ENCODE results near the gene USP6NL.

- TF ChIP-seq, protein P1, sequence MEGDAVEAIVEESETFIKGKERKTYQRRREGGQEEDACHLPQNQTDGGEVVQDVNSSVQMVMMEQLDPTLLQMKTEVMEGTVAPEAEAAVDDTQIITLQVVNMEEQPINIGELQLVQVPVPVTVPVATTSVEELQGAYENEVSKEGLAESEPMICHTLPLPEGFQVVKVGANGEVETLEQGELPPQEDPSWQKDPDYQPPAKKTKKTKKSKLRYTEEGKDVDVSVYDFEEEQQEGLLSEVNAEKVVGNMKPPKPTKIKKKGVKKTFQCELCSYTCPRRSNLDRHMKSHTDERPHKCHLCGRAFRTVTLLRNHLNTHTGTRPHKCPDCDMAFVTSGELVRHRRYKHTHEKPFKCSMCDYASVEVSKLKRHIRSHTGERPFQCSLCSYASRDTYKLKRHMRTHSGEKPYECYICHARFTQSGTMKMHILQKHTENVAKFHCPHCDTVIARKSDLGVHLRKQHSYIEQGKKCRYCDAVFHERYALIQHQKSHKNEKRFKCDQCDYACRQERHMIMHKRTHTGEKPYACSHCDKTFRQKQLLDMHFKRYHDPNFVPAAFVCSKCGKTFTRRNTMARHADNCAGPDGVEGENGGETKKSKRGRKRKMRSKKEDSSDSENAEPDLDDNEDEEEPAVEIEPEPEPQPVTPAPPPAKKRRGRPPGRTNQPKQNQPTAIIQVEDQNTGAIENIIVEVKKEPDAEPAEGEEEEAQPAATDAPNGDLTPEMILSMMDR (conservative IDR thresholded peaks at IDR 0.05; ENCODE audit: low read depth, low read length) = no peak
- TF ChIP-seq EZH2 (IDR thresholded peaks at IDR 0.05; ENCODE audit: borderline replicate concordance, low read depth, low read length, poor library complexity, severe bottlenecking) = no peak
Measured at GRCh38 chr10:11646450-11646849, 35.0 kb upstream of the USP6NL start.

Measured in A673 (cell line).